Measurements from ENCODE around the gene RFC2.

RFC2 gene

GRCh38 chr7:74212661-74213060, 41.5 kb downstream of the RFC2 start:
- TF ChIP-seq TCF12 (IDR thresholded peaks at IDR 0.05; ENCODE audit: low read depth) (no peak), RAD21 (IDR thresholded peaks at IDR 0.05; ENCODE audit: low read depth) (no peak), NFIC (IDR thresholded peaks at IDR 0.05) (no peak), TEAD4 (IDR thresholded peaks at IDR 0.05) (no peak), REST (IDR thresholded peaks at IDR 0.05; ENCODE audit: low read depth) (no peak), ZBTB7A (IDR thresholded peaks at IDR 0.05; ENCODE audit: low read depth) (no peak), YY1 (IDR thresholded peaks at IDR 0.05; ENCODE audit: low read depth) (no peak), TAF1 (IDR thresholded peaks at IDR 0.05; ENCODE audit: low read depth) (no peak), MAX (IDR thresholded peaks at IDR 0.05) (no peak), FOXM1 (IDR thresholded peaks at IDR 0.05; ENCODE audit: borderline replicate concordance, low read depth) (no peak), CREB1 (IDR thresholded peaks at IDR 0.05; ENCODE audit: low read depth) (no peak), EGR1 (IDR thresholded peaks at IDR 0.05) (no peak), EP300 (IDR thresholded peaks at IDR 0.05; ENCODE audit: borderline replicate concordance) (no peak)

DNA sequence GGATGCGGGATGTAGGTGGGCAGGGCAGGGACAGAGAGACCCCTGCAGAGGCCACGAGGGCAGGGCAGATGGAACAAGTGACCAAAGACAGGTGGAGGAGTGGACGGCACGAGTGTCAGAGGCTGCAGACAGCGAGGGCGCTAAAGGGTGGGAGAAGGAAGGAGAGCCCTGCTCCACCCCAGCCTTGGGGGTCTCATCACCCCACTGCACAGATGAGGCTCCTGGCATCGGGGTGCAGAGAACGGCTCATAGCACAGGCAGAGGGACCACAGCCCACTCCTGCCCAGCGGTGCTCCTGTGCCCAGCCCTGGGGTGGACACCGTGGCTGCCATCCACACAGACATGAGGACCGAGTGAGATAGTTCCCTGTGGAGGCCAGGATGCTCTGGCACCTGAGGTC, 46.6 kb downstream of the RFC2 start:
- TF ChIP-seq YY1 (IDR thresholded peaks at IDR 0.05; ENCODE audit: low read depth): no peak
- no peak for TF ChIP-seq ZBTB7A (IDR thresholded peaks at IDR 0.05; ENCODE audit: low read depth)
- no peak for TF ChIP-seq MAX (IDR thresholded peaks at IDR 0.05)
- TF ChIP-seq, protein P1, sequence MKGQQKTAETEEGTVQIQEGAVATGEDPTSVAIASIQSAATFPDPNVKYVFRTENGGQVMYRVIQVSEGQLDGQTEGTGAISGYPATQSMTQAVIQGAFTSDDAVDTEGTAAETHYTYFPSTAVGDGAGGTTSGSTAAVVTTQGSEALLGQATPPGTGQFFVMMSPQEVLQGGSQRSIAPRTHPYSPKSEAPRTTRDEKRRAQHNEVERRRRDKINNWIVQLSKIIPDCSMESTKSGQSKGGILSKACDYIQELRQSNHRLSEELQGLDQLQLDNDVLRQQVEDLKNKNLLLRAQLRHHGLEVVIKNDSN (IDR thresholded peaks at IDR 0.05): no peak
- no peak for TF ChIP-seq CREB1 (IDR thresholded peaks at IDR 0.05; ENCODE audit: low read depth)
- no peak for TF ChIP-seq RAD21 (IDR thresholded peaks at IDR 0.05; ENCODE audit: low read depth)
- TF ChIP-seq FOXM1 (IDR thresholded peaks at IDR 0.05; ENCODE audit: borderline replicate concordance, low read depth): no peak
- no peak for TF ChIP-seq EGR1 (IDR thresholded peaks at IDR 0.05)
- TF ChIP-seq TCF12 (IDR thresholded peaks at IDR 0.05; ENCODE audit: low read depth): no peak

- TF ChIP-seq ZBTB7A (IDR thresholded peaks at IDR 0.05; ENCODE audit: low read depth) (no peak), RAD21 (IDR thresholded peaks at IDR 0.05; ENCODE audit: low read depth) (peak; percentile 90)
Measured at GRCh38 chr7:74206589-74207120, 47.5 kb downstream of the RFC2 start.

- TF ChIP-seq, protein P1 (IDR thresholded peaks at IDR 0.05): no peak
- no peak for TF ChIP-seq YY1 (IDR thresholded peaks at IDR 0.05; ENCODE audit: low read depth)
- TF ChIP-seq FOXM1 (IDR thresholded peaks at IDR 0.05; ENCODE audit: borderline replicate concordance, low read depth): no peak
- no peak for TF ChIP-seq MAX (IDR thresholded peaks at IDR 0.05)
Measured at GRCh38 chr7:74203956-74204618, 50.1 kb downstream of the RFC2 start.

GRCh38 chr7:74202841-74203556, 51.2 kb downstream of the RFC2 start:
- TF ChIP-seq MAX (IDR thresholded peaks at IDR 0.05): no peak
- TF ChIP-seq, protein P1 (IDR thresholded peaks at IDR 0.05): no peak
- no peak for TF ChIP-seq YY1 (IDR thresholded peaks at IDR 0.05; ENCODE audit: low read depth)
- TF ChIP-seq NFIC (IDR thresholded peaks at IDR 0.05): no peak
- TF ChIP-seq RAD21 (IDR thresholded peaks at IDR 0.05; ENCODE audit: low read depth): peak; percentile 15; the same call in 1 of the 2 replicates

DNA sequence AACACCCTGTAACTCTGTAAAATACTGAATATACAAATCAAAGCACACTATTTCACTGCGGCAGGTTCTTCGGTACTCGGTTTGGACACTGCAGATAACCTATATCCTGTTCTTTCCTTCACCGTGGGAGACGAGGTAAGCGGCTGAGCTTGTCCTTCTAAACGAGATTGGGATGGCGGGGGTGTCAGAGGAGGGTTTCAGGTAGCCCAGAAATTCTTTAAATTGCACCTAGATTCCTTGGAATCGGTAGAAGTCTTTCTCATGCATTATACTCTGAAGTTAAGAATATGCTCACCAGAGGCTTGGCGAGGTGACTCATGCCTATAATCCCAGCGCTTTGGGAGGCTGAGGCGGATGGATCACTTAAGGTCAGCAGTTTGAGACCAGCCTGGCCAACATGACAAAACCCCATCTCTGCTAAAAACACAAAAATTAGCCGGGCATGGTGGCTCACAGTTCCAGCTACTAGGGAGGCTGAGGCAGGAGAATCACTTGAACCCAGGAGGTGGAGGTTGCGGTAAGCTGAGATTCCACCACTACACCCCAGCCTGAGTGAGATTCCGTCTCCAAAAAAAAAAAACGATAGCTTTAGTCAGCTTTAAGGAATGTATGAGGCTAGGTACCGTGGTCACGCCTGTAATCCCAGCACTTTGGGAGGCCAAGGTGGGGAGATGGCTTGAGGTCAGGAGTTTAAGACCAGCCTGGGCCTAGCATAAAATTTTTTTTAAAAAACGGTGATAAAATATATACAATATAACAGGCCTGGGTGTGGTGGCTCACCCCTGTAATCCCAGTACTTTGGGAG, 54.4 kb downstream of the RFC2 start:
- TF ChIP-seq TEAD4 (IDR thresholded peaks at IDR 0.05) (peak; percentile 28; the same call in 1 of the 2 replicates), CEBPB (IDR thresholded peaks at IDR 0.05) (no peak)
